CD4-positive, alpha-beta T cell treated with Interleukin-21 for 1 hour (primary cell): Measurements from ENCODE around the gene ABCA5.
A peak's percentile ranks its signal among the peaks of the same experiment; 100 is the strongest.

Experiments used
- DNase-seq: peaks from one replicate; pipeline ENCODE4 v3.0.0-alpha.2; 2020

Gene ABCA5, protein sequence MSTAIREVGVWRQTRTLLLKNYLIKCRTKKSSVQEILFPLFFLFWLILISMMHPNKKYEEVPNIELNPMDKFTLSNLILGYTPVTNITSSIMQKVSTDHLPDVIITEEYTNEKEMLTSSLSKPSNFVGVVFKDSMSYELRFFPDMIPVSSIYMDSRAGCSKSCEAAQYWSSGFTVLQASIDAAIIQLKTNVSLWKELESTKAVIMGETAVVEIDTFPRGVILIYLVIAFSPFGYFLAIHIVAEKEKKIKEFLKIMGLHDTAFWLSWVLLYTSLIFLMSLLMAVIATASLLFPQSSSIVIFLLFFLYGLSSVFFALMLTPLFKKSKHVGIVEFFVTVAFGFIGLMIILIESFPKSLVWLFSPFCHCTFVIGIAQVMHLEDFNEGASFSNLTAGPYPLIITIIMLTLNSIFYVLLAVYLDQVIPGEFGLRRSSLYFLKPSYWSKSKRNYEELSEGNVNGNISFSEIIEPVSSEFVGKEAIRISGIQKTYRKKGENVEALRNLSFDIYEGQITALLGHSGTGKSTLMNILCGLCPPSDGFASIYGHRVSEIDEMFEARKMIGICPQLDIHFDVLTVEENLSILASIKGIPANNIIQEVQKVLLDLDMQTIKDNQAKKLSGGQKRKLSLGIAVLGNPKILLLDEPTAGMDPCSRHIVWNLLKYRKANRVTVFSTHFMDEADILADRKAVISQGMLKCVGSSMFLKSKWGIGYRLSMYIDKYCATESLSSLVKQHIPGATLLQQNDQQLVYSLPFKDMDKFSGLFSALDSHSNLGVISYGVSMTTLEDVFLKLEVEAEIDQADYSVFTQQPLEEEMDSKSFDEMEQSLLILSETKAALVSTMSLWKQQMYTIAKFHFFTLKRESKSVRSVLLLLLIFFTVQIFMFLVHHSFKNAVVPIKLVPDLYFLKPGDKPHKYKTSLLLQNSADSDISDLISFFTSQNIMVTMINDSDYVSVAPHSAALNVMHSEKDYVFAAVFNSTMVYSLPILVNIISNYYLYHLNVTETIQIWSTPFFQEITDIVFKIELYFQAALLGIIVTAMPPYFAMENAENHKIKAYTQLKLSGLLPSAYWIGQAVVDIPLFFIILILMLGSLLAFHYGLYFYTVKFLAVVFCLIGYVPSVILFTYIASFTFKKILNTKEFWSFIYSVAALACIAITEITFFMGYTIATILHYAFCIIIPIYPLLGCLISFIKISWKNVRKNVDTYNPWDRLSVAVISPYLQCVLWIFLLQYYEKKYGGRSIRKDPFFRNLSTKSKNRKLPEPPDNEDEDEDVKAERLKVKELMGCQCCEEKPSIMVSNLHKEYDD (N-terminal part only)

DNA sequence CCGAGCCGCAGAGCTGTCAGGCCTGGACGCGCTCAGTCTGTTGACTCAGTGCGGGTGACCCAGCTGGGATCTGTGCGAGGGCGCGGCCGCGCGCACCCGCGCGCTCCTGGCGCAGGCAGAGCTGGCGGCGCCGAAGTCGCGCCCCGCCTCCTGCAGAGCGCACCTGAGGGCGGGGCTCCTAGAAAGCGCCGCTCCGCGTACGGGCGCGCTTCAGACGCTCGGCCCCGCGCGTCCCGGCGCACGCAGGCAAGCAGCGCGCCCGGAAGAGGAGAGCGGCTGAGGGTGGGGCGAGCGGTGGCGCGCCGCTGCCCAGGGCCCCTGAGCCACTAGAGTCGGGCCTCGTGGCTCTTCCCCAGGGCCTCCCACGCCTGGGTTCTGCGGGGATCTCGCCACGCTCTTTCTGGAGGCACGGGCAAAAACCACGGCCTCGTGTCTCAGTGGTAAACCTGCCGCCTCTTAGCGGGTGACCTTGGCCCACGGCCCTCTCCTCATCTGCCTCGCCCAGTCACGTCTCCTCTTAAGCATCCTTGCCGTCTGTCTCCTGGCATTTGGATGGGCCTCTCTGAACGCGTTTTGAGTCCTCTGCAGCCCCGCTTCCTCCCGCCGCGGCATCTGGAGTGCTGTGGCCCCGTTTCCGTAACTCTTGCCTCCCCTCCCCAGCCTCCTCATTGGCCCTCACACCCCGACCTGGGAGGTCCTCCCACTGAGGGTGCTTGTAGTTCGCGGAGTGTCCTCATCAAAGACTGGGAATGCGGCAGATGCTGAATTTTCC lies at the start of gene ABCA5:
Gene ABCA5 (minus strand): TSS at position 74 of the 772 bp plus-strand sequence. CDS start 12,718 bp downstream, outside the sequence.
- peak; percentile 89 for DNase-seq

DNA sequence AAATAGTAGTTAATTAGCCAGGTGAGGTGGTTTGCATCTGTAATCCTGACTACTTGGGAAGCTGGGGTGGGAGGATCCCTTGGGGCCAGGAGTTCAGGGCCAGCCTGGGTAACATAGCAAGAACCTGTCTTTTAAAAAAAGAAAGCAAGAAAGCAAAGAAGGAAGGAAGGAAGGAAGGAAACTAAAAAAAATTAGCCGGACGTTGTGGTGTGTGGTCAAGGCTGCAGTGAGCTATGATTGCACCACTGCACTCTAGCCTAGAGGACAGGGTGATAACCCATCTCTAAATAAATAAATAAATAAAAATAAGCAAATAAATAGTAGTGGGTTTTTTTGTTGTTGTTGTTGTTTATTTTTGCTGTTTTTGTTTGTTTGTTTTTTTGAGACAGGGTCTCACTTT lies 48.3 kb upstream of the ABCA5 start:
- DNase-seq: no peak

DNA sequence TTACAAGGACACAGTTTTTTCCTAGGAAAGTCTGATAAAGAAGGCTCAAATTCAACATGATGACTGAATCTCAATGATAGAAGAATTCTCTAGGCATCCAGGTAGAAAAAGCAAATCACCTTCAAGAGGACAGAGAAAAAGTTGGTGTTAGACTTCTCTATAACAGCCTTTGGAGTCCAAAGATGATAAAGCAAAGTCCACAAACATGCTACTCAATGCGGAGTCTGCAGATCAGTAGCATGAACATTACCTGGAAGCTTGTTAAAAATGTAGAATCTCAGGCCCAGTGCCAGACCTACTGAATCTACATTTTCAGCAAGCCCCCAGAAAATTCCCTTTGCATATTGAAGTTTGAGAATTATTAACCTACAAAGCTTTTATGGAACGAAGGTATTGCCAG lies 46.1 kb upstream of the ABCA5 start:
- DNase-seq: no peak

DNA sequence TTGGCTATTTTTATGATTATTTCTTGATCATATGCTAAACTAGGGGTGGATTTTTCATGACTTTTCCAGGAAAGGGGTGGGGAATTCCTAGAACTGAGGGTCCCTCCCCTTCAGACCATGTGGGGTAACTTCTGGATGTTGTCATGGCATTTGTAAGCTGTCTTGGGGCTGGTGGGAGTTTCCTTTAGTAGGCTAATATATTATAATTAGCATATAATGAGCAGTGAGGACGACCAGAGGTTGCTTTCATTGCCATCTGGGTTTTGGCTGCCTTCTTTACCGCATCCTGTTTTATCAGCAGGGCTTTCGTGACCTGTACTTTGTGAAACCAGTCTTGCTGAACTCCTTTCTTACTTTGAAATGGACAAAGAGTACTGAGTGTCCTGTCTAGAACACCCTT lies 40.4 kb upstream of the ABCA5 start:
- no peak for DNase-seq

DNA sequence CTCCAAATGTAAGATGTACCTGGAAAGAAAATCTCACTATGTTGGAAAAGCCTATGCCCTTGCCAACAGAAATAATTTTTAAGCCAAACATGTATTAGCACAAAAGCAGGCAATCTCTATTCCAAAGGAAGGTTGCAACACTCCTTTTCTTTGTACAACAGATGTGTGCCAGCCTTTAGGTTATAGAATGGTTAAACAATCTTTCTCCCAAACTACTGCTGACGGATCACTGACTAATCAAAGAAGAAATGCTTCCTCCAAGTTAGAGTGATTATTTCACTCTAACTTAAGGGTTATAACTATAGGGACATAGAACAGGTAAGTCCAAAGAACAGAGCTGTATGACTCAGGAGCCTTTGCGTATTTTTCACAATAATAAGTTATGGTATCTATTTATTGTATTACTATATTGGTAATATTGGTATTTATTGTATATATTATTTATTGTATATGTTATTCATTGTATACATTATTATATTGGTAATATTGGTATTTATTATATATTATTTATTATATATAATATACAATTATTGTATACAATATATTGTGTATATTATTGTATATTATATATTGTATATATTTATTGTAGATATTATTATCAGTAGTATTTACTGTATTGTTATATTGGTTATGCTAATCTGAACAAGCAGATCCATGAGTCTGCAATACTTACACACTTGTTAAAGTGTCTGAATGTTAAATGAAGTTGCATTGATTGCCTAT lies 36.7 kb upstream of the ABCA5 start:
- no peak for DNase-seq

DNA sequence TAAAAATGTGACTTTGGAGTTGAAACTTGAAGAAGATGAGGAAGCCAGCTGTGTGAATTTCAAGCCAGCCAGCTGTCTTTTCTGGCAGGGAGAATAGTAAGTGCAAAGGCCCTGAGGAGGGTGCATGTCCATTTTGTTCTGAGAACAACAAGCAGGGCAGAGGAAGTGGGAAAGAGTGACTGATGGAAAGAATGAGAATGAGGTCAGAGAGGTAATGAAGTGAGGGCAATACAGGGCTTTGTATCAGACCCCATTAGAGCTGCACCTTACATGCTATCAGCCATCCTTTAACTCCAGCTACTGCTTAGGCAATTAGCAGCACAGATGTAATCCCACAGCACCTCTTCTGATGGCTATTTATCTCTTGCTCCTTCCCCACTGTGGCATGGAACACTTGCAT lies 34.2 kb upstream of the ABCA5 start:
- no peak for DNase-seq

DNA sequence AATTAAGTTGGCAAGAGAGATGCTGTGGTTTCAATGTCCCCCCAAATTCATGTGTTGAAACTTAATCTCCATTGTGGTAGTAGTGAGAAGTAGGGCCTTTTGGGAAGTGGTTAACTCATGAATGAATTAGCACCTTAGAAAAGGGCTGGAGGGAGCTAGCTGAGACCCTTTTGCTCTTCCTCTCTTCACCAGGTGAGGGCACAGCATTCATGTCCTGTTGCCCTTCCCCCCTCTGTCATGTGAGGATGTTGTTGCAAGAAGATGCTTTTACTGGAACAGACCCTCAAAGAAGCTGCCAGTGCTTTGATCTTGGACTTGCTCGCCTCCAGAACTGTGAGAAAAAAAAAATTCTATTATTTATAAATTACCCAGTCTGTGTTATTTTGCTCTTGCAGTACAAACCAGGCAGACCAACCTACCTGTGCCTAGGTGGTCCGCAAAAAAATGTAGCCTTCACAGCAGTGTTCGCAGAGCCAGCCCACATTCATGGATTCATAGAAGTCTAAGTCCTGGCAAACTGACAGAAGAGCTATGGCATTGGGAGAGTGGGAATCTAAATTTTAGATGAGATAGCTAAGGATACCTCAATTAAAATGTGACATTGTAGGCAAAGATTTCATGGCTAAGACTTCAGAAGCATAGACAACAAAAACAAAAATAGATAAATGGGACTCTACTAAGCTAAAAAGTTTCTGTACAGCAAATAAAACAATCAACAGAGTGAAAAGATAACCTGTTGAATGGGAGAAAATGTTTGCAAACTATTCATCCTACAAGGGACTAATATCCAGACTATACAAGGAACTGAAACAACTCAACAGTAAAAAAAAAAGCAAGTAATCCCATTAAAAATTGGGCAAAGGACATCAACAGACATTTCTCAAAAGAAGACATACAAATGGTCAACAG lies 32.0 kb upstream of the ABCA5 start:
- DNase-seq: peak; percentile 7

DNA sequence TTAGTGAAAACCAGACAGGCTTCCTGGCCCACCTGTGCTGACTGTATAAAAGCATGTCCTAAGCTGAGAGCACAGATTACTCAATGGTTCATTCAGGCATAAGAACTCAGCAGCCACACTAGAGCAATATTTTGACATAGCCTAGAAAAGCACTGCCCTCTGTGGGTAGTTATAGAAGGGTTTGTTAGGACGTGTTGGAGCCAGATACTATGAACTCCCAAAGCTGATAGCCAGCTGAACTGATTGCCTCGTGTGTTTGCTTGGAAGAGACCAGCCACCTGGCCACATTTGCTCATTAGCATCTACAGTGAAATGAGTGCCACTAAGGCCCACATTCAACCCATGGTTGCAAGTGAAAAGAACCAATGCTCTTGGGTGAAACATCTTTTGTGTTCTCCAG lies 30.8 kb upstream of the ABCA5 start:
- no peak for DNase-seq

DNA sequence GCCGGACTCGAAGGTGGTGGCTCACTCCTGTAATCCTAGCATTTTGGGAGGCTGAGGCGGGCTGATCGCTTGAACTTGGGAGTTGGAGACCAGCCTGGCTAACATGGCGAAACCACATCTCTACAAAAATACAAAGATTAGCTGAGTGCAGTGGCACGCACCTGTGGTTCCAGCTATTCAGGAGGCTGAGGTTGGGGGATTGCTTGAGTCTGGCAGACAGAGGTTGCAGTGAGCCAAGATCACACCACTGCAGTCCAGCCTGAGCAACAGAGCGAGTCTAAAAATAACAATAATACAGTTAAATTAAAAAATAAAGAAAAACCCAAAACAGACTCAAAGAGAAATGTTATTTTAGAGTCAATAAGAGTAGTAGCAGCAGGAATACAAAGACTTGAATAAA lies 29.7 kb upstream of the ABCA5 start:
- DNase-seq: no peak

DNA sequence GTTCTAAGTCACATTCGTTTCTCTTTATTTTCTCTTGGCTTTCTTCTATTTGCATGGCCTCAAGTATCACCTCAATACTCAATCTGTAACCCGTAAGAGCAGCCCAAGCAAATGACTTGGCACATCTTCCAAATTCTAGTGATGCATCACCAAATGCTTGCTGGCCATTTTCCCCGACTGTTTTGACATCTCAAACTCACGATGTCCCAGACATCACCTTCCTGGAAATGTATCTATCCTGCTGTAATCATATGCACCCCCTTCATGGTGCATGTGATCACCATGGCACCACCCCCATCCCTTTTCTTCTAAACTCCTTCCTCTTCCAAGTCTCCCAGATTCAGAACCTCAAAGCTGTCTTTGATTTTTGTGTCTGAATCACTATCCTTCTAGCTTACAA lies 24.0 kb upstream of the ABCA5 start:
- no peak for DNase-seq

DNA sequence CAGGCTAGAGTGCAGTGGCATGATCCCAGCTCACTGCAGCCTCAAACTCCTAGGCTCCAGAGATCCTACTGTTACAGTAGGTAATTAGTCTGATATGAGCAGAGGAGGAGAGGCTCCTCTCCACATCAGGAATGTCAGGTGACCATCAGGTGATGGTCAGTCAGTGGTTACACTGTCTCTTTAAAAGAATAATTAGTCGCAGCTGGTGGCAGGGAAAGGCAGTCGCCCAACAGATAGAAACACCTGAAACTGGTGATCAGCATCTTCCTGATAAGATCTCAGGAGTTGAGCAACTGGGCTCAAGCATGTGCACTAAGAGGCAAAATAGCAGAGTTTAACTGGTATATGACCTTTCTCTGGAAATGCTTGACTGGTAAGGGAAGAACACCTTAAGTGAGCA lies 21.5 kb upstream of the ABCA5 start:
- no peak for DNase-seq

DNA sequence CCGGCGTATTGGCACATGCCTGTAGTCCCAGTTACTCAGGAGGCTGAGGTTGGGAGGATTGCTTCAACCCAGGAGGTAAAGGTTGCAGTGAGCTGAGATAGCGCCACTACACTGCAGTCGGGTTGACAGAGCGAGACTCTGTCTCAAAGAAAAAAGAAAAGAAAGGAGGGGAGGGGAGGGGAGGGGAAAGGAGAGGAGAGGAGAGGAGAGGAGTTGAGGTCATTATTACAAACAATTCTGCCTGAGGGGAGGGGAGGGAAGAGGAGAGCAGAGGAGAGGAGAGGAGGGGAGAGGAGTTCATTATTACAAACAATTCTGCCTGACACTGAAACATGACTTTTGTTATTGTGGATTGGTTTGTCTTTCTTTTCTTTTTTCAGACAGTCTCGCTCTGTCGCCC lies 19.8 kb upstream of the ABCA5 start:
- no peak for DNase-seq

DNA sequence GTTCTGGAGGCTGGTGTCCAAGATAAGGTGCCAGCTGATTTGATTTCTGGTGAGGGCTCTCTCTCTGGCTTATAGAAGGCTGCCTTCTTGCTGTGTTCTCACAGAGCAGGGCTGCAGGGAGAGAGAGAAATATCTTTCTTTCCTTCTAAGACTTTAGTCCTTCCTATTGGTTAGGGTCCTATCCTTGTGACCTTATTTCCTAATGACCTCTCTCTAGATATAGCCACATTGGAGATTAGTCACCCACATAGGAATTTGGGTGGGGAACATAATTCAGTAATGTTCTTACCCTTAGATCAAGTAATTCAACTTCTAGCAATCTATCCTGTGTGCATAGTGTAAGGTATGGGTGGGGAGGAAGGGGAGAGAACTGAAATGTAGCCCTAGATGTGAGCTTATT lies 18.0 kb upstream of the ABCA5 start:
- DNase-seq: no peak

DNA sequence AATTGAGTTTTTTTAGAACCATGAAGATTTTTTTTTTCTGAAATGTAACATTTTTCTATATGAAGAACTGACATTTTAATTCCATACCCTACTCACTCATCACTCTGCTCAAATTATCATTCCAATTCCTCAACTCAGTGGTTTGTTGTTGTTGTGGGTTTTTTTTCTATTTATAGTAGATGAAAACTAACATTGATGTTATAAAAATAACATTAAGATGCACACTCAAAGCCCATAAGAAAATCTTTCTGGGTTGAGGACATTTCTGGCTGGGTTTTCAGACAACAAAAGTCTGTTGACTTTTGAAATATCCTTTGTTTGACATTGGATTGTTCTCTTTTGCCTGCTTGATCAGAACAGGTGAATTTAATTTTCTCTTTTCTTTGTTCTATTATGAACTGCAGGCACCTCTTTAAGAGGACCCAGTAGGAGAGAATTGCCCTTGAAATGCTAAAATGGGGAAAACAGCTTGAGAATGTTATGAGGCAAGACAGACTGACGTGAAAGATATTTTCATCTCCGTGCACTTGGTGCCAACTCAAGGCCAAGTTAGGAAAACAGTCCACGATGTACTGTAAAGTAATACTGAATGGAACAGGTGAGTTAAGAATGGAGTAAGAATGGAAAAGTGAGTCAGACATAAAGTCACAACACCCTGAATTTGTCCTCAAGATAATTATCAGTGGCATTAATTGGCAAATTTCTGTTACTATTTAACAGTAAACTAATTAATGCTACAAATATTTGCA lies 16.1 kb upstream of the ABCA5 start:
- no peak for DNase-seq

DNA sequence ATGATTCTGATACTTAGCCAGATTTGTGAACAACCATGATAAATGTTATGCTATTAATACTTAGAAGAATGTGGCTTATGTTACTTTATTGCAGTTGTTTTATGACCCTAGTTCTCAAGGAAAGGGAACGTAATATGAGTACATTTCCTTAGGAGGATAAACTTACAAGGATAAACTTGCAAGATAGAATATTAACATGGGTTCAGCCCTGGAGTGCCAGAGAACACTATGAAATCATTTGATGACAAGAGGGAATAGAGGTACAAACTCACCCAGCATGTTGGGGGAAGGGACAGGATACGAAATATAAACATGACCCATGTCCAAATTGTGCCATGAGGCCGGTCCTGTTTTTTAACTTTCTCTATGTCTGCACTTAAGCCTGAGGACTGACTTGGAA lies 13.0 kb upstream of the ABCA5 start:
- no peak for DNase-seq

DNA sequence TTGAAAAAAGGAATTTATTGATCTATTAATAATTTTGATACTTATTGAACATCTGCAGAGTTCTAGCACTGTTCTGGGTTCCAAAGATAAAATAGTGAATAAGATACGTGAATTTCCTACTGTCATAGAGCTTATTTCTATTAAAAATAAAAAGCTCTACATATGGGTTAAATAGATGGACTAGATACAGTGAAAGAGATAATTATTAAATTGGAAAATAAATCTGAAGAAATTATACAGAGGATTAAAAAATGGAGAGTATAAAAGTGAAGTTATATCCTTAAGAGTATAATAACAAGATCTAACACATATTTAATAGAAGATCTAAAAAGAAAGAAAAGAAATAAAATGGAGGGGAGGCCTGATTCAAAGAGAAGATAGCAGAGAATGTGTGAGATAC lies 10.1 kb upstream of the ABCA5 start:
- DNase-seq: no peak

DNA sequence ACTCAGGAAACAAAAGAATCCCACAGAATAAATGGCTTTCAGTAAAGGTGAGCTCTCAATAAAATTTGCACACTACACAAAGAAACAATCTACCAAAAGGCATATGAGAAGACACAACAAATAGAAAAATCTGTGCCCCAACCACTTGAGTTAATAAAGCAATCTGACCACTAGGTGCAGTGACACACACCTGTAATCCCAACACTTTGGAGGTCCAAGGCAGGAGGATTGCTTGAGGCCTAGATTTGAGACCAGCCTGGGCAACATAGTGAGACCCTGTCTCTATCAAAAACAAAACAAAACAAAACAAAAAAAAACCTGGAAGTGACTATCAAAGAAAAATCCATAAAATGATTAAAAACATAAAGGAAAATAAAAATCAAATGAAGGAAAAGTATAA lies 9.6 kb upstream of the ABCA5 start:
- no peak for DNase-seq

DNA sequence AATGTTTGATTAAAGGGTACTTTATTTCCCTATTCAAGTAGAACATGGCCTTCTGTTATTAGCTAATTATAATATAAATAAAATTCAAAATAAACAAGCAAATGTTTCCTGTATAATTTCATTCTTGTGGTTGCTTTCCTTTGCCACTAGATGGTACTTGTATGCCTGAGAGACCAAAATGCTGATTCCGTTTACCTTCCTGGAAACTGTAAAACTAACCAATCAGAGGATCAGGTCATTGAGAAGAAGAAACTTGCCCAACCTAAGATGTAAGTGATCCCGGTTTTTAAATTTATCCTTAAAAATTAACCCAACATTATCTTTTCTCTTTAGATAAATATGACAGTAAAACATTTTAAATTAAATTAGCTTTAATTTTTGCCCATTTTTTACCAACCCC lies 8.1 kb upstream of the ABCA5 start:
- DNase-seq: peak; percentile 30

DNA sequence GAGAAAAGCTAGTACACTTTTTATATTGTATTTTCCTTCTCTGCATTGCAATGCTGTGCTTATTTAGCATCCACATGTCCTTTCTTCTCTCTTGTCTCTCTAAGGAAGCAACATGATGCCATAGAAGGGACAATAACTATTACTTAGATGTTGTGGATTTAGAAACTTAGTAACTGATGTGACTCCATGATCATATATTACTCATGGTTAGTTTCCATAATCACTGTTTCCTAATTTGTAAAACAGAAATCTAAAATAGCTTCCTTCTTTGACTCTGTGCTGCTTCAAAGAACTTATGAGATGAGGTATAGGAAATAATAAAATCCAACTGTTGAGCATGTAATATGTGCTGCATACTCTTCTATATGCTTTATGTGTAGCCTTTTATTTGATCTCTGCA lies 6.6 kb upstream of the ABCA5 start:
- no peak for DNase-seq

DNA sequence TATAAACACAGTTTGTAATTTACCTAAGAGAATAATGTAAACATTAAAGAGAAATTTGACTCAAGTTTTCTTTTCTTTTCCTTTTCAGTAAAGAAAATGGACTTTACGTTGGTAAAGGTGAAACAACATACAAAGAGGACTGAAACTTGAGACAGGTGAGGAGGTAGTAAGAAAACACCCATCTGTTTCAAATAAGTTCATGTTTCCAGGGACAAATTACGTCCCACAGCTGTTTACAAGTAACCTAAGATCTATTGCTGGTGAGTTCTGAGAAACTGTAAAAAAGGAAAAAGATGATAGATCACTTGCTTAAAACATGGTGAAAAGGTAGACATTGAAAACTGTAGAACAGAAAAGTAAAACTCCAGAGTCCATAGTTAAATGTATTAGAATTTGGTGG lies 4.8 kb upstream of the ABCA5 start:
- no peak for DNase-seq
